ENCODE measurements around the gene BRMS1L. TPM values are rescaled to one million over a fixed set of nuclear protein-coding genes. Genes with fewer than 3 reads are reported as not detected.
A peak's percentile ranks its signal among the peaks of the same experiment; 100 is the strongest.
"Not testable (repeated sequence)": the region's sequence is repeated elsewhere in the genome, so short reads cannot be mapped to it uniquely, and the experiment has no call there.

Gene BRMS1L
- total and polyA plus RNA-seq, 12 donors, result 4.3 to 27.6 (median 11.7) TPM

GRCh38 chr14:35806006-35806907 is 19.9 kb upstream of the BRMS1L start:
- Histone ChIP-seq H3K27ac (no peak overlapping the region), H3K4me3 (no peak overlapping the region), H3K36me3 (replicated peaks in 1 of 2) (no peaks in the 10 kb centered on the region), H3K9me3 (replicated peaks in 1 of 3) (no peaks in the 10 kb centered on the region), H3K27me3 (no peaks in the 10 kb centered on the region), H3K4me1 (replicated peaks in 1 of 2) (peaks cover 27 to 38% of the 10 kb centered on the region in 2 donors)
- WGBS, 4 donors, result 91 to 96% (median 94%) methylated on average over 2 of the region's 2 CpGs
- DNase-seq, result no peak
- intact Hi-C loops (cut with DNase I), result no loop called here
- no peak for TF ChIP-seq POLR2A (IDR thresholded peaks at IDR 0.05)
- TF ChIP-seq, protein P1, sequence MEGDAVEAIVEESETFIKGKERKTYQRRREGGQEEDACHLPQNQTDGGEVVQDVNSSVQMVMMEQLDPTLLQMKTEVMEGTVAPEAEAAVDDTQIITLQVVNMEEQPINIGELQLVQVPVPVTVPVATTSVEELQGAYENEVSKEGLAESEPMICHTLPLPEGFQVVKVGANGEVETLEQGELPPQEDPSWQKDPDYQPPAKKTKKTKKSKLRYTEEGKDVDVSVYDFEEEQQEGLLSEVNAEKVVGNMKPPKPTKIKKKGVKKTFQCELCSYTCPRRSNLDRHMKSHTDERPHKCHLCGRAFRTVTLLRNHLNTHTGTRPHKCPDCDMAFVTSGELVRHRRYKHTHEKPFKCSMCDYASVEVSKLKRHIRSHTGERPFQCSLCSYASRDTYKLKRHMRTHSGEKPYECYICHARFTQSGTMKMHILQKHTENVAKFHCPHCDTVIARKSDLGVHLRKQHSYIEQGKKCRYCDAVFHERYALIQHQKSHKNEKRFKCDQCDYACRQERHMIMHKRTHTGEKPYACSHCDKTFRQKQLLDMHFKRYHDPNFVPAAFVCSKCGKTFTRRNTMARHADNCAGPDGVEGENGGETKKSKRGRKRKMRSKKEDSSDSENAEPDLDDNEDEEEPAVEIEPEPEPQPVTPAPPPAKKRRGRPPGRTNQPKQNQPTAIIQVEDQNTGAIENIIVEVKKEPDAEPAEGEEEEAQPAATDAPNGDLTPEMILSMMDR (IDR thresholded peaks at IDR 0.05), result no peak

- no peaks in the 10 kb centered on the region for H3K9me3 ChIP-seq (replicated peaks in 1 of 3)
- no peaks in the 10 kb centered on the region for H3K36me3 ChIP-seq (replicated peaks in 1 of 2)
- H3K4me1 ChIP-seq (replicated peaks in 1 of 2), result peaks cover 27 to 38% of the 10 kb centered on the region in 2 donors
- intact Hi-C loops (cut with DNase I), result no loop called here
- WGBS, 4 donors, result 71 to 77% (median 73%) methylated on average over 8 of the region's 8 CpGs
- DNase-seq, result no peak
- no peak overlapping the region for H3K27ac ChIP-seq
- no peaks in the 10 kb centered on the region for H3K27me3 ChIP-seq
- peak overlapping the region in 1 of 4 donors; percentile 63 for H3K4me3 ChIP-seq
- no peak for TF ChIP-seq POLR2A (IDR thresholded peaks at IDR 0.05)
Observed at GRCh38 chr14:35807131-35807961, 18.8 kb upstream of the BRMS1L start.

DNA sequence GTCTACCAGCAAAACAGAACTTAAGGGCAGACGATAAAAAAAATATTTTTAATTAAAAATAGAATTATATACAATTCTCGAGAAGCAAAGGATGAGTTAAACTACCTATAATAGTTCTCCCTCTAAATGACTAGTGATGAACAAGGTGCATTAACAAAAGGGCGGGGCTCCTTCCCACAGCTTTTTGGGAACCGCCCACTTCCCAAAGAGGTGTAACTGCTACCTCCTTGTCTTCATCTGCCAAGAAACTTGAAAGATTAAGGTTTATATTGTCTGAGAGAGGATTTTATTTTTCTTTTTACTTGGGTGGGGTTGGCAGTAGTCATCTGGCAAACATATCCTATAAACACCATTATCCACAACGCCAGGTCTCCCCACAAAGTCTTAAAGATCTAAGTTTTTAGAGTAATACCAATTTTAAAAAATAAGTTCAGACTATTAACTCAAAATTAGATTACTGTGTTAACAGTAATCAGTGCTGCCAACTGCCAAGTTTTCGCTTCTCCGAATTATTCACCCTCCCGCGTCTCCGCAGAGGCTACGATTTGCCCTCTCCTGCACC is 18.0 kb upstream of the BRMS1L start:
- Histone ChIP-seq H3K9me3 (replicated peaks in 1 of 3) (no peaks in the 10 kb centered on the region), H3K4me1 (replicated peaks in 1 of 2) (peaks cover 20 to 30% of the 10 kb centered on the region in 2 donors), H3K27ac (peak overlapping the region; percentile 72 to 97 (median 90)), H3K4me3 (peak overlapping the region; percentile 45 to 95 (median 74)), H3K27me3 (no peaks in the 10 kb centered on the region), H3K36me3 (replicated peaks in 1 of 2) (no peaks in the 10 kb centered on the region)
- peak in 1 of 7 donors; percentile 49 for DNase-seq
- intact Hi-C loops (cut with DNase I), result no loop called here
- WGBS, 4 donors, result 2 to 5% (median 3%) methylated on average over 11 of the region's 11 CpGs
- TF ChIP-seq, protein P1 (IDR thresholded peaks at IDR 0.05), result no peak
- TF ChIP-seq POLR2A (IDR thresholded peaks at IDR 0.05), result no peak

- intact Hi-C loops (cut with DNase I); H3K36me3 ChIP-seq (replicated peaks in 1 of 2); H3K9me3 ChIP-seq (replicated peaks in 1 of 3); H3K27me3 ChIP-seq: not testable (repeated sequence)
- Histone ChIP-seq H3K4me3 (peak within 1 kb of the TSS; percentile 45 to 95 (median 74)), H3K4me1 (replicated peaks in 1 of 2) (peaks cover 14 to 23% of the 10 kb centered on the region in 2 donors), H3K27ac (peak within 1 kb of the TSS; percentile 72 to 97 (median 90))
- DNase-seq, result peak; percentile 93 to 99 (median 96)
- 0 to 2% (median 1%) methylated on average over 14 to 55 of the region's 66 CpGs for WGBS, 4 donors
- TF ChIP-seq, protein P1 (IDR thresholded peaks at IDR 0.05), result peak in 4 of 6 experiments; percentile 43 to 71 (median 54)
- TF ChIP-seq POLR2A (IDR thresholded peaks at IDR 0.05), result peak; percentile 95 to 98
Observed at GRCh38 chr14:35808638-35809563, 17.2 kb upstream of the BRMS1L start, which contains the start of gene RALGAPA1. TSS of gene RALGAPA1 (minus strand) at chr14:35809295. CDS start at chr14:35808835, 460 bp downstream.

Data from adrenal gland (tissue), 12 donors.